Neuronal stem cell (in vitro differentiated cells): ENCODE measurements around the gene SARS1.

Experiments
- DNase-seq: peaks from one replicate; pipeline ENCODE4 v3.0.0-alpha.2; 2013; ENCODE audit warnings: low spot score
- H2AFZ ChIP-seq: one replicate; pipeline ENCODE4 v1.6.1; 2013; ENCODE audit warnings: mild to moderate bottlenecking, low read length, inconsistent platforms
- H2AK5ac ChIP-seq: 2 replicates; pipeline ENCODE4 v1.6.1; 2013; ENCODE audit warnings: low read depth, mild to moderate bottlenecking, inconsistent platforms, low read length, moderate library complexity, mixed read lengths
- H2BK120ac ChIP-seq: 2 replicates; pipeline ENCODE4 v1.6.1; 2013; ENCODE audit warnings: low read depth, mild to moderate bottlenecking, inconsistent platforms, low read length, moderate library complexity, mixed read lengths
- H2BK12ac ChIP-seq: one replicate; pipeline ENCODE4 v1.6.1; 2013; ENCODE audit warnings: low read length, inconsistent platforms
- H2BK15ac ChIP-seq: 2 replicates; pipeline ENCODE4 v1.6.1; 2013; ENCODE audit warnings: mild to moderate bottlenecking, low read length, inconsistent platforms, mixed read lengths
- H2BK5ac ChIP-seq: one replicate; pipeline ENCODE4 v1.6.1; 2013; ENCODE audit warnings: inconsistent platforms, mild to moderate bottlenecking, low read length, moderate library complexity
- H3K14ac ChIP-seq: one replicate; pipeline ENCODE4 v1.6.1; 2013; ENCODE audit warnings: low read length, inconsistent platforms
- H3K18ac ChIP-seq: 2 replicates; pipeline ENCODE4 v1.6.1; 2013; ENCODE audit warnings: low read length, inconsistent platforms
- H3K23ac ChIP-seq: 2 replicates; pipeline ENCODE4 v1.6.1; 2013; ENCODE audit warnings: low read depth, mild to moderate bottlenecking, mixed read lengths, low read length, inconsistent platforms; ENCODE audit not compliant: poor library complexity
- H3K27ac ChIP-seq: replicated peaks from 3 replicates; pipeline ENCODE4 v1.5.1; 2013; ENCODE audit warnings: low read length, inconsistent platforms
- H3K27me3 ChIP-seq, 3 experiments: 2 replicates each; pipeline ENCODE4 v1.6.1; 2013; ENCODE audit warnings: low read length in 3 of 3, mild to moderate bottlenecking in 2 of 3, inconsistent platforms in 1 of 3, low read depth in 1 of 3, mixed read lengths in 1 of 3, moderate library complexity in 1 of 3; ENCODE audit not compliant: control insufficient read depth in 3 of 3, insufficient read depth in 3 of 3
- H3K36me3 ChIP-seq, 2 donors: replicated peaks in 1 of 2; 2 replicates each; pipeline ENCODE4 v1.6.1; 2013; ENCODE audit warnings: low read length in 2 of 2; ENCODE audit not compliant: control insufficient read depth in 2 of 2, insufficient read depth in 2 of 2
- H3K4ac ChIP-seq: 2 replicates; pipeline ENCODE4 v1.6.1; 2013; ENCODE audit warnings: inconsistent platforms, mild to moderate bottlenecking, low read length, moderate library complexity
- H3K4me1 ChIP-seq, 2 donors: 1 replicate in 1 of 2; 2 replicates in 1 of 2; pipeline ENCODE4 v1.6.1; 2013; ENCODE audit warnings: low read length in 2 of 2, low read depth in 1 of 2; ENCODE audit not compliant: control insufficient read depth in 2 of 2, insufficient read depth in 1 of 2
- H3K4me2 ChIP-seq: one replicate; pipeline ENCODE4 v1.6.1; 2013; ENCODE audit warnings: mild to moderate bottlenecking, low read length, inconsistent platforms; ENCODE audit not compliant: insufficient read depth, poor library complexity, severe bottlenecking
- H3K4me3 ChIP-seq, 2 donors: 2 replicates each; pipeline ENCODE4 v1.5.1; 2013; ENCODE audit warnings: low read length in 2 of 2, mild to moderate bottlenecking in 2 of 2, inconsistent platforms in 1 of 2, moderate library complexity in 1 of 2
- H3K79me1 ChIP-seq: one replicate; pipeline ENCODE4 v1.6.1; 2013; ENCODE audit warnings: low read depth, mild to moderate bottlenecking, inconsistent platforms, low read length, moderate library complexity
- H3K9ac ChIP-seq: one replicate; pipeline ENCODE4 v1.6.1; 2013; ENCODE audit warnings: mild to moderate bottlenecking, low read depth, low read length, inconsistent platforms; ENCODE audit not compliant: poor library complexity
- H3K9me3 ChIP-seq, 2 donors: replicated peaks in 1 of 2; 2 replicates each; pipeline versions ENCODE3 to v1.6.1; 2013; ENCODE audit warnings: low read length in 2 of 2, mild to moderate bottlenecking in 2 of 2, inconsistent platforms in 1 of 2, low read depth in 1 of 2, mixed read lengths in 1 of 2, moderate library complexity in 1 of 2; ENCODE audit not compliant: control insufficient read depth in 2 of 2, insufficient read depth in 1 of 2
- H4K8ac ChIP-seq: one replicate; pipeline ENCODE4 v1.6.1; 2013; ENCODE audit warnings: low read depth, mild to moderate bottlenecking, inconsistent platforms, low read length, moderate library complexity
- H4K91ac ChIP-seq: one replicate; pipeline ENCODE4 v1.6.1; 2013; ENCODE audit warnings: low read length, low read depth, mild to moderate bottlenecking, inconsistent platforms; ENCODE audit not compliant: poor library complexity
- WGBS, 2 donors: extraction: QIAGEN DNeasy Blood & Tissue Kit; methylation state at CpG; one replicate each; pipeline ENCODE4 v1.1.7; 2013; ENCODE audit warnings: missing lambda C conversion rate in 2 of 2, mixed read lengths in 1 of 2; ENCODE audit not compliant: insufficient read length in 2 of 2, insufficient replicate concordance in 1 of 2; ENCODE audit errors: extremely low coverage in 2 of 2; 5-methylcytosine and 5-hydroxymethylcytosine counted together

The SARS1 gene

DNA sequence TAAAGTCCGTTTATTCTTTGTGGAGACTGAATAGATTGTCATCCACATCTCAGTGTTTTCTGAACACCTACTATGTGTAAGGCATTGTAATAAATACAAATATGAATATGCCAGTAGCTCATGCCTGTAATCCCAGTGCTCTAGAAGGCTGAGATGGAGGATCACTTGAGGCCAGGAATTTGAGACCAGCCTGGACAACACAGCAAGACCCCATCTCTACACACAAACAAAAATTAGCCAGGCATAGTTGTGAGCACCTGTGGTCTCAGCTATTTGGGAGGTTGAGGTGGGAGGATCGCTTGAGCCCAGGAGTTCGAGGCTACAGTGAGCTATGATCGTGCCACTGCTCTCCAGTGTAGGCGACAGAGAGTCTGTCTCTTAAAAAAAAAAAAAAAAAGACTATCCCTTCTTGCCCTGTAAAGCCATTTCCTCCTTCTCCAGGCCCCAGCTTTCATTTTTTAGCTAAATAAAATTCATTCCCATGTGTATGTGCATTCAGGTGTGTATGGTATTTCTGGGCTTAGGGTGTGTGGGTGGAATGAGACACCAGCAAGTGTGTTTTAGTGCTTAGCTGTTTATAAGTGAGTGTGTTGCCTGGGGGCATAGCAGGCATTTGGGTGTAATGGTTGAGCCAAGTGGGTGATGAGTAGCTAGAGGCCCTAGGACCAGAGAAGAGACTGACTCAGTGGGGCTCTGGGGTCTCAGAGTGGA is 43.4 kb downstream of the SARS1 start:
- Histone ChIP-seq H2BK120ac (no peak overlapping the region), H2AFZ (no peak overlapping the region), H3K18ac (peak overlapping the region; percentile 68), H2BK15ac (peak overlapping the region; percentile 29), H3K23ac (no peak overlapping the region), H2BK12ac (peak overlapping the region; percentile 7), H3K4me2 (no peak overlapping the region), H4K8ac (no peak overlapping the region), H3K4ac (no peak overlapping the region), H3K4me1 (peaks cover 65 to 70% of the 10 kb centered on the region in 2 donors), H3K27me3 (no peaks in the 10 kb centered on the region), H3K9ac (no peak overlapping the region), H2BK5ac (no peak overlapping the region), H3K9me3 (peaks cover 7 to 10% of the 10 kb centered on the region in 2 donors), H3K14ac (no peak overlapping the region), H4K91ac (peak overlapping the region; percentile 4), H3K36me3 (peaks cover 34 to 79% of the 10 kb centered on the region in 2 donors), H3K79me1 (peaks cover 30% of the 10 kb centered on the region), H2AK5ac (peak overlapping the region; percentile 0), H3K27ac (peak overlapping the region; percentile 23), H3K4me3 (no peak overlapping the region)
- DNase-seq: no peak
- no CpG with 5 or more reads among the region's 5 CpGs for WGBS, 2 donors

DNA sequence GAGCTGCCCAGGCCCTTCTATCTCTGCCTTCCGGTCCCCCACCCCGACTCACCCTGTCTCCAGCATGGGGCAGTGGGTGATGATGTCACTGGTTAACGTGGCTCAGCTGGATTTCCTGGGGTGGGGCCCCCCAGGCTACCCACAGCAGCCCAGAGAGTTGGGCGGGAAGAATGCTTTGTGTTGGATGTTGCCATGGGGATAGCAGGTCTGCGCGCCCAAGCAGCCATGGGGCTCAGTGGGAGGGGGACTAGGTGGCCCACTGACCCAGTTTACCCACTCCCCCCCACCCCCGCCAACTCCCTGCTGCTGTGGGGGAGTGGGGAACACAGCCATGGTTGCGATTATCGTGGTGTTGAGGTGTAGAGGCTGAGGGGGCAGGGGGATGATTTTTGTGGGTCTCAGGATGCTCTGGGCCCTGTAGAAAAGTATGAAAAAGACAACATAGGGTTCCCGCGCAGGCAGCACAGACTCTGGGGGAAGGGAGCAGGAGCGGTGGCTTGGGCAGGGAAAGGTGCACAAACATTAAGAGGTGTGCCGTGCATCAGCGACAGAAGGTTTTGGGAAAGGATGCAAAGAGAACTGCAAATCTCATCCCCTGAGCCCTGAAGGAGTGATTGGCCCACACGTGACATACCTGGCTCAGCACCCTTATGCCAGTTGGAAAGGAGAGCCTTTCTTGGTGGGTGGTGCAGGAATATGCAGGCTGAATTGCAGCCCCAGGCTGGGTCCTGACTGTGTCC is 44.1 kb downstream of the SARS1 start:
- peaks cover 2 to 3% of the 10 kb centered on the region in 2 donors for H3K9me3 ChIP-seq
- peaks cover 33 to 79% of the 10 kb centered on the region in 2 donors for H3K36me3 ChIP-seq
- no peak for DNase-seq
- H2BK15ac ChIP-seq: peak overlapping the region; percentile 29
- peak overlapping the region; percentile 10 for H2BK12ac ChIP-seq
- peak overlapping the region; percentile 68 for H3K18ac ChIP-seq
- peak overlapping the region; percentile 4 for H4K91ac ChIP-seq
- peak overlapping the region; percentile 43 for H3K4ac ChIP-seq
- H3K4me2 ChIP-seq: no peak overlapping the region
- H4K8ac ChIP-seq: no peak overlapping the region
- H3K23ac ChIP-seq: no peak overlapping the region
- peaks cover 25% of the 10 kb centered on the region for H3K79me1 ChIP-seq
- no peaks in the 10 kb centered on the region for H3K27me3 ChIP-seq
- H3K9ac ChIP-seq: no peak overlapping the region
- peaks cover 62 to 68% of the 10 kb centered on the region in 2 donors for H3K4me1 ChIP-seq
- no CpG with 5 or more reads among the region's 15 CpGs for WGBS, 2 donors
- no peak overlapping the region for H3K4me3 ChIP-seq
- no peak overlapping the region for H2AFZ ChIP-seq
- peak overlapping the region; percentile 0 for H2AK5ac ChIP-seq
- H2BK5ac ChIP-seq: no peak overlapping the region
- H3K14ac ChIP-seq: peak overlapping the region; percentile 58
- peak overlapping the region; percentile 32 for H3K27ac ChIP-seq
- no peak overlapping the region for H2BK120ac ChIP-seq

- peak overlapping the region; percentile 33 for H2BK120ac ChIP-seq
- H3K9me3 ChIP-seq: peaks cover 0 to 2% of the 10 kb centered on the region in 2 donors
- H2BK12ac ChIP-seq: peak overlapping the region; percentile 96
- H3K4me3 ChIP-seq: no peak overlapping the region
- H3K27ac ChIP-seq: peak overlapping the region; percentile 96
- no peaks in the 10 kb centered on the region for H3K27me3 ChIP-seq
- no peak overlapping the region for H3K4ac ChIP-seq
- H3K79me1 ChIP-seq: peaks cover 22% of the 10 kb centered on the region
- no peak for DNase-seq
- H3K4me2 ChIP-seq: no peak overlapping the region
- peak overlapping the region; percentile 41 for H4K91ac ChIP-seq
- no peak overlapping the region for H3K14ac ChIP-seq
- H3K9ac ChIP-seq: no peak overlapping the region
- H3K18ac ChIP-seq: peak overlapping the region; percentile 36
- no peak overlapping the region for H4K8ac ChIP-seq
- H2BK5ac ChIP-seq: peak overlapping the region; percentile 0
- H3K4me1 ChIP-seq: peaks cover 53 to 59% of the 10 kb centered on the region in 2 donors
- peaks cover 37 to 82% of the 10 kb centered on the region in 2 donors for H3K36me3 ChIP-seq
- no CpG with 5 or more reads among the region's 69 CpGs for WGBS, 2 donors
- peak overlapping the region; percentile 4 for H3K23ac ChIP-seq
- H2AFZ ChIP-seq: no peak overlapping the region
- H2AK5ac ChIP-seq: peak overlapping the region; percentile 0
- H2BK15ac ChIP-seq: peak overlapping the region; percentile 29
These were observed 45.1 kb downstream of the SARS1 start for GRCh38 chr1:109258481-109259466.
